ENCODE results near the gene CFAP77.

Gene CFAP77

DNA sequence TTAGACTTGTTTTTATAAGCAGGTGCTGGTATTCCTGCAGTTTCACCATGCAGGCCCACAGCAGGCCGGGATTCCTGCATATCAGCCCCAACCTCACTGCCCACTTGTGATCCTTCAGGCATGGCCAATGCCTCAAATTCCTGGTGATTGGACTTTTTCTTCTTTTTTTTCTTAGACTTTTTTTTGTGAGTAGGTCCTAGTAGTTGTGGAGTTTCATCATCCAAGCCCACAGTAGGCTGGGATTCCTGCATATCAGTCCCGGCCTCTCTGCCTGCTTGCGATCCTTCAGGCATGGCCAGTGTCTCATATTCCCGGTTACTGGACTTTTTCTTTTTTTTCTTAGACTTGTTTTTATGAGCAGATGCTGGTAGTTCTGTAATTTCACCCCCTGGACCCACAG lies 8.2 kb upstream of the CFAP77 start:
- ATAC-seq, result no peak
- TF ChIP-seq ZNF565 (CRISPR knock-in tag; conservative IDR thresholded peaks at IDR 0.05; ENCODE audit: low read depth), result no peak
- no peak for TF ChIP-seq BACH2 (CRISPR knock-in tag; IDR thresholded peaks at IDR 0.05; ENCODE audit: borderline replicate concordance)
- TF ChIP-seq CSDC2 (CRISPR knock-in tag; IDR thresholded peaks at IDR 0.05), result no peak
- TF ChIP-seq, protein P1, sequence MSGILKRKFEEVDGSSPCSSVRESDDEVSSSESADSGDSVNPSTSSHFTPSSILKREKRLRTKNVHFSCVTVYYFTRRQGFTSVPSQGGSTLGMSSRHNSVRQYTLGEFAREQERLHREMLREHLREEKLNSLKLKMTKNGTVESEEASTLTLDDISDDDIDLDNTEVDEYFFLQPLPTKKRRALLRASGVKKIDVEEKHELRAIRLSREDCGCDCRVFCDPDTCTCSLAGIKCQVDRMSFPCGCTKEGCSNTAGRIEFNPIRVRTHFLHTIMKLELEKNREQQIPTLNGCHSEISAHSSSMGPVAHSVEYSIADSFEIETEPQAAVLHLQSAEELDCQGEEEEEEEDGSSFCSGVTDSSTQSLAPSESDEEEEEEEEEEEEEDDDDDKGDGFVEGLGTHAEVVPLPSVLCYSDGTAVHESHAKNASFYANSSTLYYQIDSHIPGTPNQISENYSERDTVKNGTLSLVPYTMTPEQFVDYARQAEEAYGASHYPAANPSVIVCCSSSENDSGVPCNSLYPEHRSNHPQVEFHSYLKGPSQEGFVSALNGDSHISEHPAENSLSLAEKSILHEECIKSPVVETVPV (CRISPR knock-in tag; IDR thresholded peaks at IDR 0.05), result no peak
- TF ChIP-seq, protein P2, sequence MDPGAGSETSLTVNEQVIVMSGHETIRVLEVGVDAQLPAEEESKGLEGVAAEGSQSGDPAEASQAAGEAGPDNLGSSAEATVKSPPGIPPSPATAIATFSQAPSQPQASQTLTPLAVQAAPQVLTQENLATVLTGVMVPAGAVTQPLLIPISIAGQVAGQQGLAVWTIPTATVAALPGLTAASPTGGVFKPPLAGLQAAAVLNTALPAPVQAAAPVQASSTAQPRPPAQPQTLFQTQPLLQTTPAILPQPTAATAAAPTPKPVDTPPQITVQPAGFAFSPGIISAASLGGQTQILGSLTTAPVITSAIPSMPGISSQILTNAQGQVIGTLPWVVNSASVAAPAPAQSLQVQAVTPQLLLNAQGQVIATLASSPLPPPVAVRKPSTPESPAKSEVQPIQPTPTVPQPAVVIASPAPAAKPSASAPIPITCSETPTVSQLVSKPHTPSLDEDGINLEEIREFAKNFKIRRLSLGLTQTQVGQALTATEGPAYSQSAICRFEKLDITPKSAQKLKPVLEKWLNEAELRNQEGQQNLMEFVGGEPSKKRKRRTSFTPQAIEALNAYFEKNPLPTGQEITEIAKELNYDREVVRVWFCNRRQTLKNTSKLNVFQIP (CRISPR knock-in tag; IDR thresholded peaks at IDR 0.05; ENCODE audit: borderline replicate concordance, low read depth), result no peak
- TF ChIP-seq ZC3H10 (CRISPR knock-in tag; IDR thresholded peaks at IDR 0.05), result no peak
- TF ChIP-seq ARNTL (CRISPR knock-in tag; IDR thresholded peaks at IDR 0.05; ENCODE audit: borderline replicate concordance, low read depth), result no peak
- TF ChIP-seq RARB (CRISPR knock-in tag; IDR thresholded peaks at IDR 0.05), result no peak
- no peak for TF ChIP-seq ZNF70 (CRISPR knock-in tag; IDR thresholded peaks at IDR 0.05)
- no peak for TF ChIP-seq OSR1 (CRISPR knock-in tag; IDR thresholded peaks at IDR 0.05)
- TF ChIP-seq TCF4 (CRISPR knock-in tag; IDR thresholded peaks at IDR 0.05; ENCODE audit: borderline replicate concordance), result no peak
- no peak for TF ChIP-seq ZNF8 (CRISPR knock-in tag; IDR thresholded peaks at IDR 0.05)

DNA sequence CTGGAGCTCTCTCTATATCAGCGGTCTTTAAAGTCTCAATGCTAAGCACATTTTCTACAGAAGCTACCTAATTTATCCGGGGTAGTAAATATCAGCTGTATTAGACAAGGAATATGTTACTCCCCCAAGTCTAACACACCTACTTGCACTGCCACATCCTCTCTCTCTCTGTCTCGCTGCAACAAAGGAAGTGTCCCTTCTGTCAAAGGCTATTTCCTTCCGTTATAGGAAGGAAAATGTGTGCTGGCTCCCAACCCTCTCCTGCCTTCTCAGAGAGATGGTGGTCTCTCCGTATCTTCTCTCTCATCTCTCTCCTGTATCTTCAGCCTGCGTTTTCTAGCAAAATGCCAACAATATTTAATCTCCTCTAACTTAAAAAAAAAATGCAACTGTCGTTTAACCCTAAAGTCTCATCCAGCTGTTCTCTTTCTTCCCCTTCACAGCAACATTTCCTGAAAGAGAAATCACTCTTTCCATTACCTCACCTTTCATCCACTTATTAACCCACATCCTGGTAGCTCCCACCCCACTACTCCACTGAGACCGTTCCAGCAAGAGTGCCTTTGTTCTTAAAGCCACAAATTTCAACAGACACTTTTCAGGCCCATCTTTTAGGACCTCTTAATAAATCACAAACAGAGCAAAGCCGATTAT lies 5.7 kb upstream of the CFAP77 start:
- ATAC-seq, result no peak
- TF ChIP-seq TCF4 (CRISPR knock-in tag; IDR thresholded peaks at IDR 0.05; ENCODE audit: borderline replicate concordance), result no peak
- TF ChIP-seq OSR1 (CRISPR knock-in tag; IDR thresholded peaks at IDR 0.05), result no peak
- TF ChIP-seq ZC3H10 (CRISPR knock-in tag; IDR thresholded peaks at IDR 0.05), result no peak
- TF ChIP-seq, protein P3, sequence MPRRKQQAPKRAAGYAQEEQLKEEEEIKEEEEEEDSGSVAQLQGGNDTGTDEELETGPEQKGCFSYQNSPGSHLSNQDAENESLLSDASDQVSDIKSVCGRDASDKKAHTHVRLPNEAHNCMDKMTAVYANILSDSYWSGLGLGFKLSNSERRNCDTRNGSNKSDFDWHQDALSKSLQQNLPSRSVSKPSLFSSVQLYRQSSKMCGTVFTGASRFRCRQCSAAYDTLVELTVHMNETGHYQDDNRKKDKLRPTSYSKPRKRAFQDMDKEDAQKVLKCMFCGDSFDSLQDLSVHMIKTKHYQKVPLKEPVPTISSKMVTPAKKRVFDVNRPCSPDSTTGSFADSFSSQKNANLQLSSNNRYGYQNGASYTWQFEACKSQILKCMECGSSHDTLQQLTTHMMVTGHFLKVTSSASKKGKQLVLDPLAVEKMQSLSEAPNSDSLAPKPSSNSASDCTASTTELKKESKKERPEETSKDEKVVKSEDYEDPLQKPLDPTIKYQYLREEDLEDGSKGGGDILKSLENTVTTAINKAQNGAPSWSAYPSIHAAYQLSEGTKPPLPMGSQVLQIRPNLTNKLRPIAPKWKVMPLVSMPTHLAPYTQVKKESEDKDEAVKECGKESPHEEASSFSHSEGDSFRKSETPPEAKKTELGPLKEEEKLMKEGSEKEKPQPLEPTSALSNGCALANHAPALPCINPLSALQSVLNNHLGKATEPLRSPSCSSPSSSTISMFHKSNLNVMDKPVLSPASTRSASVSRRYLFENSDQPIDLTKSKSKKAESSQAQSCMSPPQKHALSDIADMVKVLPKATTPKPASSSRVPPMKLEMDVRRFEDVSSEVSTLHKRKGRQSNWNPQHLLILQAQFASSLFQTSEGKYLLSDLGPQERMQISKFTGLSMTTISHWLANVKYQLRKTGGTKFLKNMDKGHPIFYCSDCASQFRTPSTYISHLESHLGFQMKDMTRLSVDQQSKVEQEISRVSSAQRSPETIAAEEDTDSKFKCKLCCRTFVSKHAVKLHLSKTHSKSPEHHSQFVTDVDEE (CRISPR knock-in tag; IDR thresholded peaks at IDR 0.05), result no peak
- no peak for TF ChIP-seq ESRRG (CRISPR knock-in tag; IDR thresholded peaks at IDR 0.05)
- TF ChIP-seq, protein P2 (CRISPR knock-in tag; IDR thresholded peaks at IDR 0.05; ENCODE audit: borderline replicate concordance, low read depth), result no peak
- TF ChIP-seq BACH2 (CRISPR knock-in tag; IDR thresholded peaks at IDR 0.05; ENCODE audit: borderline replicate concordance), result no peak
- TF ChIP-seq ISL1 (CRISPR knock-in tag; IDR thresholded peaks at IDR 0.05), result no peak
- no peak for TF ChIP-seq ZNF565 (CRISPR knock-in tag; conservative IDR thresholded peaks at IDR 0.05; ENCODE audit: low read depth)
- TF ChIP-seq PPARA (CRISPR knock-in tag; IDR thresholded peaks at IDR 0.05; ENCODE audit: borderline replicate concordance), result no peak
- no peak for TF ChIP-seq SNAI2 (CRISPR knock-in tag; IDR thresholded peaks at IDR 0.05)

DNA sequence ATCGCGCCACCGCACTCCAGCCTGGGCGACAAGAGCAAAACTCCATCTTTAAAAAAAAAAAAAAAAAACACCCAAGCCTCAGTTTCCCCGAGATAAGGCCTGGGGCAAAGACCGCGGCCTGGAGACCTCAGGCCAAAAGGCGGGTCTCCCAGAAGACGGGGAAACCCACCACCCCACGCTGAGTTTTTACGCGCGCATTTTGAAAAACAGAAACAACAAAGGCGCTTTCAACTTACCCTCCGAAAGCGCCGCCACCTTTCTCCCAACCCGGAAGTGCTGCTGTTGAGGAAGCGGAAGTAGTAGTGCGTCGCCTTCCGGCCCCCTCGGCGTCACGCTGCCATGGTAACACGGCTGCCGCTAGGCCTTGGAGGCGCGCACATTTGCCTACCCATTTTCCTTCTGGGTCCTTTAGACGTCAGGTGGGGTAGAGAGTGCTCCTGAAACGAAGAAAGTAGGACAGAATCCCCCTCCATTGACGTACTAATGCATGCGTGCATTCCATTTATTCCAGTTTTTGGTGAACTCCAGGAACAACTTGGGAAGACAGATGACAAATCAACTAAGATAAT lies 3.4 kb upstream of the CFAP77 start, which contains the start of gene TTF1:
TTF1 (minus strand) TSS at position 287 of the 569 bp plus-strand sequence. CDS start 4,019 bp downstream, outside the sequence.
- TF ChIP-seq ZFP3 (CRISPR knock-in tag; IDR thresholded peaks at IDR 0.05) (peak; percentile 21; the same call in 1 of the 2 replicates), ZNF565 (CRISPR knock-in tag; conservative IDR thresholded peaks at IDR 0.05; ENCODE audit: low read depth) (no peak)
- TF ChIP-seq, protein P1 (CRISPR knock-in tag; IDR thresholded peaks at IDR 0.05), result no peak
- ATAC-seq, result peak; percentile 85

Data from SK-N-SH treated with all-trans-retinoic acid at 6 μM for 48 hours (cell line).